Caco-2 (cell line): ENCODE results near the gene RFX3. TPM values are rescaled to one million over a fixed set of nuclear protein-coding genes. Genes with fewer than 3 reads are reported as not detected.

Experiments used
- BruUV-seq: library from RNA; stranded (reverse); fragments of 400-500 nt; replicated peaks from 2 replicates; lab custom pipeline; 2021; lab: Mats Ljungman, UMichigan
- CTCF ChIA-PET: fragments of 300-600 bp; sonication (Branson Sonifier 250); formaldehyde crosslinking; loops from one replicate; lab custom pipeline; 2022; ENCODE audit warnings: antibody characterized with exemption; lab: Charles Lee
- POLR2A ChIA-PET: fragments of 300-600 bp; sonication (Branson Sonifier 250); formaldehyde crosslinking; loops from one replicate; lab custom pipeline; 2022; ENCODE audit warnings: antibody characterized with exemption; lab: Charles Lee
- DNase-seq, 2 experiments: peaks; one replicate each; pipeline versions ENCODE4 v3.0.0 to v3.0.0-alpha.2; 2020 to 2022
- H3K27me3 ChIP-seq: replicated peaks from 2 replicates; pipeline ENCODE4 v1.6.0; 2011; ENCODE audit warnings: low read length; ENCODE audit not compliant: control insufficient read depth, insufficient read depth
- H3K36me3 ChIP-seq: 2 replicates; pipeline ENCODE4 v1.5.1; 2011; ENCODE audit warnings: low read length; ENCODE audit not compliant: control insufficient read depth, insufficient read depth
- H3K4me1 ChIP-seq: fragments of 250-450 bp; sonication (Bioruptor Pico); 2 replicates; pipeline ENCODE4 v1.5.1; 2020; ENCODE audit warnings: mild to moderate bottlenecking
- H3K4me3 ChIP-seq: 2 replicates; pipeline ENCODE4 v1.5.1; 2011; ENCODE audit warnings: low read depth, mild to moderate bottlenecking, control low read depth, low read length
- H3K9me3 ChIP-seq: fragments of 250-450 bp; sonication (Bioruptor Pico); 2 replicates; pipeline ENCODE4 v1.5.1; 2020; ENCODE audit warnings: mild to moderate bottlenecking, moderate library complexity
- H3K27ac Mint-ChIP-seq: one replicate; pipeline ENCODE4 v1.8.0; 2022; ENCODE audit warnings: mixed read lengths; ENCODE audit not compliant: unreplicated experiment
- H3K27me3 Mint-ChIP-seq: one replicate; pipeline ENCODE4 v1.8.0; 2022; ENCODE audit warnings: mixed read lengths; ENCODE audit not compliant: insufficient read depth, unreplicated experiment
- H3K36me3 Mint-ChIP-seq: one replicate; pipeline ENCODE4 v1.8.0; 2022; ENCODE audit warnings: mild to moderate bottlenecking, mixed read lengths; ENCODE audit not compliant: insufficient read depth, unreplicated experiment
- H3K4me1 Mint-ChIP-seq: one replicate; pipeline ENCODE4 v1.8.0; 2022; ENCODE audit warnings: low read depth, mixed read lengths; ENCODE audit not compliant: unreplicated experiment
- H3K4me3 Mint-ChIP-seq: one replicate; pipeline ENCODE4 v1.8.0; 2022; ENCODE audit warnings: mild to moderate bottlenecking, moderate library complexity, mixed read lengths; ENCODE audit not compliant: unreplicated experiment
- H3K9me3 Mint-ChIP-seq: one replicate; pipeline ENCODE4 v1.8.0; 2022; ENCODE audit warnings: mixed read lengths; ENCODE audit not compliant: unreplicated experiment
- CTCF ChIP-seq, 2 experiments: fragments of 200-600 bp in 1 of 2; IDR thresholded peaks; 1 replicate in 1 of 2; 2 replicates in 1 of 2; pipeline versions ENCODE4 v1.5.1 to v1.8.0; 2011 to 2022; ENCODE audit warnings: antibody characterized with exemption in 1 of 2, control low read depth in 1 of 2, inconsistent platforms in 1 of 2, low read depth in 1 of 2, low read length in 1 of 2, mild to moderate bottlenecking in 1 of 2, moderate library complexity in 1 of 2; ENCODE audit not compliant: insufficient read depth in 1 of 2, severe bottlenecking in 1 of 2, unreplicated experiment in 1 of 2
- intact Hi-C: fragments of 100-400 bp; cut with micrococcal nuclease; formaldehyde crosslinking; loops from one replicate; pipeline ENCODE4 v1.10.0; 2022; ENCODE audit not compliant: unreplicated experiment
- total RNA-seq: library from RNA; stranded (reverse); gene quantifications from 2 replicates; pipeline ENCODE4 v1.2.3, GENCODE V29; 2022

The RFX3 gene
- total RNA-seq, 1 experiment from 2014 or later = 4.2 TPM

- Mint-ChIP-seq H3K36me3 (no peaks in the 10 kb centered on the region), H3K4me3 (no peak overlapping the region), H3K27me3 (peaks cover 8% of the 10 kb centered on the region), H3K4me1 (no peaks in the 10 kb centered on the region), H3K9me3 (no peaks in the 10 kb centered on the region), H3K27ac (no peak overlapping the region)
- intact Hi-C loops = no loop called here
- TF ChIP-seq CTCF (IDR thresholded peaks at IDR 0.05; ENCODE audit: insufficient read depth in 1 of 2, low read depth in 1 of 2, low read length in 1 of 2, severe bottlenecking in 1 of 2, unreplicated experiment in 1 of 2) = no peak
- H3K9me3 ChIP-seq = no peaks in the 10 kb centered on the region
- no TSS peak for BruUV-seq
- H3K4me3 ChIP-seq = no peak overlapping the region
- no peaks in the 10 kb centered on the region for H3K27me3 ChIP-seq
- no peaks in the 10 kb centered on the region for H3K36me3 ChIP-seq
- no peak for DNase-seq
- H3K4me1 ChIP-seq = no peaks in the 10 kb centered on the region
- ChIA-PET CTCF (no interaction called here), POLR2A (no interaction called here)
Observed at GRCh38 chr9:3567988-3568387, 42.2 kb upstream of the RFX3 start.

- H3K27me3 Mint-ChIP-seq = no peaks in the 10 kb centered on the region
- Histone ChIP-seq H3K4me3 (no peak overlapping the region), H3K27me3 (no peaks in the 10 kb centered on the region), H3K4me1 (no peaks in the 10 kb centered on the region), H3K36me3 (no peaks in the 10 kb centered on the region), H3K9me3 (no peaks in the 10 kb centered on the region)
- TF ChIP-seq CTCF (IDR thresholded peaks at IDR 0.05; ENCODE audit: insufficient read depth in 1 of 2, low read depth in 1 of 2, low read length in 1 of 2, severe bottlenecking in 1 of 2, unreplicated experiment in 1 of 2) = no peak
- H3K4me3 Mint-ChIP-seq = no peak overlapping the region
- intact Hi-C loops = no loop called here
- CTCF ChIA-PET = no interaction called here
- H3K4me1 Mint-ChIP-seq = no peaks in the 10 kb centered on the region
- no TSS peak for BruUV-seq
- POLR2A ChIA-PET = no interaction called here
- no peak overlapping the region for H3K27ac Mint-ChIP-seq
- H3K9me3 Mint-ChIP-seq = no peaks in the 10 kb centered on the region
- no peak for DNase-seq
- H3K36me3 Mint-ChIP-seq = no peaks in the 10 kb centered on the region
Observed at GRCh38 chr9:3553076-3553765, 27.4 kb upstream of the RFX3 start.

- no TSS peak for BruUV-seq
- no peaks in the 10 kb centered on the region for H3K4me1 ChIP-seq
- H3K27me3 Mint-ChIP-seq = no peaks in the 10 kb centered on the region
- TF ChIP-seq CTCF (IDR thresholded peaks at IDR 0.05; ENCODE audit: insufficient read depth in 1 of 2, low read depth in 1 of 2, low read length in 1 of 2, severe bottlenecking in 1 of 2, unreplicated experiment in 1 of 2) = no peak
- H3K36me3 ChIP-seq = no peaks in the 10 kb centered on the region
- DNase-seq = no peak
- intact Hi-C loops = no loop called here
- H3K4me3 ChIP-seq = no peak overlapping the region
- H3K9me3 Mint-ChIP-seq = no peaks in the 10 kb centered on the region
- H3K4me3 Mint-ChIP-seq = no peak overlapping the region
- no peaks in the 10 kb centered on the region for H3K9me3 ChIP-seq
- no peaks in the 10 kb centered on the region for H3K4me1 Mint-ChIP-seq
- ChIA-PET POLR2A (no interaction called here), CTCF (no interaction called here)
- no peaks in the 10 kb centered on the region for H3K27me3 ChIP-seq
- H3K27ac Mint-ChIP-seq = no peak overlapping the region
- no peaks in the 10 kb centered on the region for H3K36me3 Mint-ChIP-seq
Observed at GRCh38 chr9:3549225-3549624, 23.4 kb upstream of the RFX3 start.
